ENCODE results near the gene RRAGC.
"Not testable (repeated sequence)": the region's sequence is repeated elsewhere in the genome, so short reads cannot be mapped to it uniquely, and the experiment has no call there.

Gene RRAGC

GRCh38 chr1:38814984-38815464 lies 44.5 kb downstream of the RRAGC start:
- DNase-seq = no peak

- no peak for DNase-seq
Measured at GRCh38 chr1:38814444-38814983, 45.1 kb downstream of the RRAGC start.

GRCh38 chr1:38812981-38813380 lies 46.6 kb downstream of the RRAGC start:
- DNase-seq = no peak

- DNase-seq = not testable (repeated sequence)
Measured at GRCh38 chr1:38811466-38811865, 48.1 kb downstream of the RRAGC start.

GRCh38 chr1:38806090-38806489 lies 53.5 kb downstream of the RRAGC start:
- no peak for DNase-seq

GRCh38 chr1:38805036-38805435 lies 54.5 kb downstream of the RRAGC start:
- no peak for DNase-seq

- peak; percentile 5 for DNase-seq
Measured at GRCh38 chr1:38804062-38804886, 55.3 kb downstream of the RRAGC start.

- no peak for DNase-seq
Measured at GRCh38 chr1:38803647-38804046, 55.9 kb downstream of the RRAGC start.

- DNase-seq = no peak
Measured at GRCh38 chr1:38800720-38801671, 58.6 kb downstream of the RRAGC start.

- DNase-seq = no peak
Measured at GRCh38 chr1:38793299-38793698, 66.3 kb downstream of the RRAGC start.

GRCh38 chr1:38791892-38792291 lies 67.7 kb downstream of the RRAGC start:
- no peak for DNase-seq

GRCh38 chr1:38791164-38791515 lies 68.4 kb downstream of the RRAGC start:
- no peak for DNase-seq

- DNase-seq = no peak
Measured at GRCh38 chr1:38790422-38791163, 69.0 kb downstream of the RRAGC start.

GRCh38 chr1:38789498-38790169 lies 69.9 kb downstream of the RRAGC start:
- no peak for DNase-seq

GRCh38 chr1:38788341-38789336 lies 70.9 kb downstream of the RRAGC start:
- no peak for DNase-seq

Data from fibroblast of skin of right quadriceps (primary cell).